ENCODE data around the gene SCYGR3.

GRCh38 chr2:227595797-227596196 lies 18.8 kb downstream of the SCYGR3 start:
- TF ChIP-seq POLR2A (IDR thresholded peaks at IDR 0.05) (no peak), CTCF (IDR thresholded peaks at IDR 0.05) (no peak), POLR2AphosphoS5 (IDR thresholded peaks at IDR 0.05) (no peak)

All from stomach (tissue), 4 donors.